Liver (tissue), 9 donors: Measurements from ENCODE around the gene STOX2. TPM values are rescaled to one million over a fixed set of nuclear protein-coding genes. Genes with fewer than 3 reads are reported as not detected.

Experiments used
- DNase-seq: peaks from one replicate; pipeline ENCODE4 v3.0.0-alpha.2; 2017; ENCODE audit warnings: low spot score
- H3K27ac ChIP-seq, 2 donors: one replicate each; pipeline ENCODE4 v1.7.0; 2013; ENCODE audit warnings: inconsistent platforms in 2 of 2, low read length in 2 of 2, control low read depth in 1 of 2, low read depth in 1 of 2, mild to moderate bottlenecking in 1 of 2
- H3K27me3 ChIP-seq, 4 donors: one replicate each; pipeline versions ENCODE4 v1.6.1 to v1.7.0; 2013; ENCODE audit warnings: low read length in 3 of 4, inconsistent platforms in 1 of 4, mild to moderate bottlenecking in 1 of 4, moderate library complexity in 1 of 4; ENCODE audit not compliant: control insufficient read depth in 4 of 4, insufficient read depth in 4 of 4
- H3K36me3 ChIP-seq, 4 donors: one replicate each; pipeline versions ENCODE4 v1.6.1 to v1.7.0; 2013; ENCODE audit warnings: low read length in 3 of 4, mild to moderate bottlenecking in 3 of 4, low read depth in 1 of 4, moderate library complexity in 1 of 4; ENCODE audit not compliant: control insufficient read depth in 4 of 4, insufficient read depth in 3 of 4
- H3K4me1 ChIP-seq, 4 donors: one replicate each; pipeline versions ENCODE4 v1.6.1 to v1.7.0; 2013; ENCODE audit warnings: low read length in 3 of 4, mild to moderate bottlenecking in 3 of 4, moderate library complexity in 1 of 4; ENCODE audit not compliant: control insufficient read depth in 4 of 4, insufficient read depth in 4 of 4
- H3K4me3 ChIP-seq, 3 donors: one replicate each; pipeline versions ENCODE4 v1.6.1 to v1.7.0; 2013; ENCODE audit warnings: low read length in 3 of 3, control low read depth in 1 of 3, low read depth in 1 of 3, mild to moderate bottlenecking in 1 of 3
- H3K9ac ChIP-seq, 2 donors: one replicate each; pipeline ENCODE4 v1.7.0; 2013; ENCODE audit warnings: low read length in 2 of 2, mild to moderate bottlenecking in 2 of 2, moderate library complexity in 2 of 2, control low read depth in 1 of 2, low read depth in 1 of 2
- H3K9me3 ChIP-seq, 4 donors: one replicate each; pipeline versions ENCODE4 v1.6.1 to v1.7.0; 2013; ENCODE audit warnings: low read length in 3 of 4; ENCODE audit not compliant: control insufficient read depth in 4 of 4
- EGR1 ChIP-seq, 2 donors: IDR thresholded peaks; 2 replicates each; pipeline ENCODE4 v1.6.1; 2016 to 2018; ENCODE audit warnings: antibody characterized with exemption in 2 of 2, low read depth in 2 of 2
- FOXA1 ChIP-seq: IDR thresholded peaks from 2 replicates; pipeline ENCODE4 v1.6.1; 2016; ENCODE audit warnings: antibody characterized with exemption
- FOXA2 ChIP-seq: IDR thresholded peaks from 2 replicates; pipeline ENCODE4 v1.6.1; 2016; ENCODE audit warnings: antibody characterized with exemption
- GABPA ChIP-seq, 2 donors: IDR thresholded peaks in 1 of 2; conservative IDR thresholded peaks in 1 of 2; 2 replicates each; pipeline ENCODE4 v1.6.1; 2016; ENCODE audit warnings: antibody characterized with exemption in 2 of 2, mild to moderate bottlenecking in 1 of 2, moderate library complexity in 1 of 2
- HNF4A ChIP-seq, 2 donors: conservative IDR thresholded peaks; 2 replicates each; pipeline ENCODE4 v1.6.1; 2016; ENCODE audit warnings: antibody characterized with exemption in 2 of 2, mild to moderate bottlenecking in 2 of 2
- HNF4G ChIP-seq: IDR thresholded peaks from 2 replicates; pipeline ENCODE4 v1.6.1; 2016; ENCODE audit warnings: antibody characterized with exemption
- JUND ChIP-seq, 2 donors: IDR thresholded peaks; 2 replicates each; pipeline ENCODE4 v1.6.1; 2016; ENCODE audit warnings: antibody characterized with exemption in 2 of 2
- NR2F2 ChIP-seq: IDR thresholded peaks from 2 replicates; pipeline ENCODE4 v1.6.1; 2016; ENCODE audit warnings: antibody characterized with exemption
- RXRA ChIP-seq, 2 donors: IDR thresholded peaks; 2 replicates each; pipeline ENCODE4 v1.6.1; 2017 to 2018; ENCODE audit warnings: antibody characterized with exemption in 2 of 2, mild to moderate bottlenecking in 1 of 2
- SP1 ChIP-seq: IDR thresholded peaks from 2 replicates; pipeline ENCODE4 v1.6.1; 2018; ENCODE audit warnings: antibody characterized with exemption, mild to moderate bottlenecking
- TAF1 ChIP-seq: conservative IDR thresholded peaks from 2 replicates; pipeline ENCODE4 v1.6.1; 2016; ENCODE audit warnings: antibody characterized with exemption, mild to moderate bottlenecking
- YY1 ChIP-seq: IDR thresholded peaks from 2 replicates; pipeline ENCODE4 v1.6.1; 2016; ENCODE audit warnings: antibody characterized with exemption, mild to moderate bottlenecking
- WGBS: extraction: QIAGEN DNeasy Blood & Tissue Kit; methylation state at CpG from one replicate; pipeline ENCODE4 v1.1.7; 2013; 5-methylcytosine and 5-hydroxymethylcytosine counted together
- polyA plus RNA-seq, 2 donors: library from polyadenylated mRNA; stranded (reverse) in 1 of 2; unstranded in 1 of 2; fragments of 200-250 nt in 1 of 2; fragments of >200 nt in 1 of 2; fragmentation: Nextera tagmentation in 1 of 2; extraction: Ambion mirVana in 1 of 2; gene quantifications; one replicate each; pipeline versions ENCODE4 v1.2.1 to v1.2.3, GENCODE V29; 2013 to 2015
- total RNA-seq, 2 donors: library from RNA; depleted of rRNA; stranded (reverse); fragments of >200 nt; gene quantifications; one replicate each; pipeline ENCODE4 v1.2.3, GENCODE V29; 2014
- TF ChIP-seq, protein P1 (sequence below): IDR thresholded peaks from 2 replicates; pipeline ENCODE4 v1.6.1; 2016; ENCODE audit warnings: antibody characterized with exemption
- TF ChIP-seq, protein P2 (sequence below): IDR thresholded peaks from 2 replicates; pipeline ENCODE4 v1.6.1; 2016; ENCODE audit warnings: antibody characterized with exemption, mild to moderate bottlenecking
- TF ChIP-seq, protein P3 (sequence below): IDR thresholded peaks from 2 replicates; pipeline ENCODE4 v1.6.1; 2016; ENCODE audit warnings: antibody characterized with exemption
- donor health status: healthy.
- donor health status: healthy.
- donor health status: healthy.
- donor health status: healthy.
- donor health status: healthy.

STOX2 gene
- total and polyA plus RNA-seq, 4 donors, result 1.4 to 12.6 (median 1.6) TPM

DNA sequence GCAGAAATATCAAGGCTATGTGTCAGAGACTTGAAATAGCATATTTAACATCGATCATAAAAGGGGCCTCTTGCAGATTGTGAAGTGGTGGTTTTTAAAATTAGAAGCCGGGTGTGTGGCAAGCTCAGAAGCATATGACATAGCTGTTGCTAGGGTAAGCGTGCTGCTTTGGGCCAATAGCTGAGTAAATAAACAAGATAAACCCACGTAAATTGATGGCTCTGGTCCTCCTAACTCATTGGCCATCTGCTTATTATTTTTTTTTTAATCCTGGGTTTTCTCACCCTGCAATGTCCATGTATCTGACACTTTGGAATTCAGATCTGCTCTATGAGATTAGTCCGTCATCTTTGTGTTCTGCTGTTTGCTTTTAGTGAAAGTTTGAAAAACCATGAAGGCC, 32.6 kb upstream of the STOX2 start:
- Histone ChIP-seq H3K36me3 (no peaks in the 10 kb centered on the region), H3K9ac (no peak overlapping the region), H3K9me3 (no peaks in the 10 kb centered on the region), H3K27me3 (no peaks in the 10 kb centered on the region), H3K4me3 (no peak overlapping the region), H3K27ac (no peak overlapping the region), H3K4me1 (no peaks in the 10 kb centered on the region)
- no peak for DNase-seq
- no peak for TF ChIP-seq HNF4G
- TF ChIP-seq, protein P1, sequence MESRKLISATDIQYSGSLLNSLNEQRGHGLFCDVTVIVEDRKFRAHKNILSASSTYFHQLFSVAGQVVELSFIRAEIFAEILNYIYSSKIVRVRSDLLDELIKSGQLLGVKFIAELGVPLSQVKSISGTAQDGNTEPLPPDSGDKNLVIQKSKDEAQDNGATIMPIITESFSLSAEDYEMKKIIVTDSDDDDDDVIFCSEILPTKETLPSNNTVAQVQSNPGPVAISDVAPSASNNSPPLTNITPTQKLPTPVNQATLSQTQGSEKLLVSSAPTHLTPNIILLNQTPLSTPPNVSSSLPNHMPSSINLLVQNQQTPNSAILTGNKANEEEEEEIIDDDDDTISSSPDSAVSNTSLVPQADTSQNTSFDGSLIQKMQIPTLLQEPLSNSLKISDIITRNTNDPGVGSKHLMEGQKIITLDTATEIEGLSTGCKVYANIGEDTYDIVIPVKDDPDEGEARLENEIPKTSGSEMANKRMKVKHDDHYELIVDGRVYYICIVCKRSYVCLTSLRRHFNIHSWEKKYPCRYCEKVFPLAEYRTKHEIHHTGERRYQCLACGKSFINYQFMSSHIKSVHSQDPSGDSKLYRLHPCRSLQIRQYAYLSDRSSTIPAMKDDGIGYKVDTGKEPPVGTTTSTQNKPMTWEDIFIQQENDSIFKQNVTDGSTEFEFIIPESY, result no peak
- TF ChIP-seq NR2F2, result no peak
- TF ChIP-seq TAF1, result no peak
- TF ChIP-seq HNF4A (conservative IDR thresholded peaks at IDR 0.05), result no peak
- no peak for TF ChIP-seq YY1
- TF ChIP-seq SP1, result no peak
- TF ChIP-seq EGR1 (IDR thresholded peaks at IDR 0.05; ENCODE audit: low read depth in 2 of 2), result no peak
- TF ChIP-seq, protein P2, sequence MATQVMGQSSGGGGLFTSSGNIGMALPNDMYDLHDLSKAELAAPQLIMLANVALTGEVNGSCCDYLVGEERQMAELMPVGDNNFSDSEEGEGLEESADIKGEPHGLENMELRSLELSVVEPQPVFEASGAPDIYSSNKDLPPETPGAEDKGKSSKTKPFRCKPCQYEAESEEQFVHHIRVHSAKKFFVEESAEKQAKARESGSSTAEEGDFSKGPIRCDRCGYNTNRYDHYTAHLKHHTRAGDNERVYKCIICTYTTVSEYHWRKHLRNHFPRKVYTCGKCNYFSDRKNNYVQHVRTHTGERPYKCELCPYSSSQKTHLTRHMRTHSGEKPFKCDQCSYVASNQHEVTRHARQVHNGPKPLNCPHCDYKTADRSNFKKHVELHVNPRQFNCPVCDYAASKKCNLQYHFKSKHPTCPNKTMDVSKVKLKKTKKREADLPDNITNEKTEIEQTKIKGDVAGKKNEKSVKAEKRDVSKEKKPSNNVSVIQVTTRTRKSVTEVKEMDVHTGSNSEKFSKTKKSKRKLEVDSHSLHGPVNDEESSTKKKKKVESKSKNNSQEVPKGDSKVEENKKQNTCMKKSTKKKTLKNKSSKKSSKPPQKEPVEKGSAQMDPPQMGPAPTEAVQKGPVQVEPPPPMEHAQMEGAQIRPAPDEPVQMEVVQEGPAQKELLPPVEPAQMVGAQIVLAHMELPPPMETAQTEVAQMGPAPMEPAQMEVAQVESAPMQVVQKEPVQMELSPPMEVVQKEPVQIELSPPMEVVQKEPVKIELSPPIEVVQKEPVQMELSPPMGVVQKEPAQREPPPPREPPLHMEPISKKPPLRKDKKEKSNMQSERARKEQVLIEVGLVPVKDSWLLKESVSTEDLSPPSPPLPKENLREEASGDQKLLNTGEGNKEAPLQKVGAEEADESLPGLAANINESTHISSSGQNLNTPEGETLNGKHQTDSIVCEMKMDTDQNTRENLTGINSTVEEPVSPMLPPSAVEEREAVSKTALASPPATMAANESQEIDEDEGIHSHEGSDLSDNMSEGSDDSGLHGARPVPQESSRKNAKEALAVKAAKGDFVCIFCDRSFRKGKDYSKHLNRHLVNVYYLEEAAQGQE, result no peak
- 77% methylated on average over 5 of the region's 5 CpGs for WGBS

DNA sequence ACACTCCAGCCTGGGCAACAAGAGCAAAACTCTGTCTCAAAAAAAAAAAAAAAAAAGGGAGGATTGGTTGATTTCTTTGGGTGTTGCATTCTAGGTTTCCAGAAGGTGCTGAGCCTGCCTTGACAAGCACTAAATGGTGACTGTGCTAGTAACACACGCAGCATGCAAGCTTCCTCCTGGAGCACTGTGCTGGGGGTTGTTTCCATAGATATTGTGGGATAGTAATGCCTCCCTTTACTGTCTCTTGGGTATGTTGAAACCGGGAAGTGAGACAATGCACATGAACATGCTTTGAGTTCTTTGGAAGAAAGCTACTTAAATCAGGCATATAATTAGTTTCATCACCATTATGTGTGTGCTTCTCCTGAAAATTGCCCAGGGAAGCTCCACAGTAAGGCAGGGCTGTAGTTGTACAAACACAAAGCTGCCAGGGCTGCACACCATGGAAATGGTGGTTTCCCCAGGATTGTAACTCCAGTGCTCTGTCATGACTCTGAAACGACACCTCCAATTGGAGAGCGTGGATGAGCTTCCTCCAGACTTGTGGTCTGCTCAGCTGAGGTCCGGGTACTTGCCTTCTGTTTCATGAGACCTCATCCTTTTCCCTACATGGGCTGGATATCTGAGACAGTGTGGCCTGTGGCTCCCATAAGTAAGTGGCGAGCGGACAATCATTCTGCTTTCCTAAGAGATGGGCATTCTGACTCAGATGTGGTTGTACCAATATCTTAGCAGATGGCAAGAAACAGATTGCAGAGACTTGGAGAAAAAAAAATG, 31.5 kb upstream of the STOX2 start:
- H3K27me3 ChIP-seq, result no peaks in the 10 kb centered on the region
- 93% methylated on average over 7 of the region's 7 CpGs for WGBS
- TF ChIP-seq NR2F2, result no peak
- no peak for TF ChIP-seq RXRA (IDR thresholded peaks at IDR 0.05)
- no peak for TF ChIP-seq GABPA (IDR thresholded peaks at IDR 0.05 in 1 of 2, conservative IDR thresholded peaks at IDR 0.05 in 1 of 2)
- no peak for TF ChIP-seq JUND (IDR thresholded peaks at IDR 0.05)
- TF ChIP-seq FOXA1, result no peak
- no peak for TF ChIP-seq FOXA2
- no peak for TF ChIP-seq EGR1 (IDR thresholded peaks at IDR 0.05; ENCODE audit: low read depth in 2 of 2)
- TF ChIP-seq, protein P3, sequence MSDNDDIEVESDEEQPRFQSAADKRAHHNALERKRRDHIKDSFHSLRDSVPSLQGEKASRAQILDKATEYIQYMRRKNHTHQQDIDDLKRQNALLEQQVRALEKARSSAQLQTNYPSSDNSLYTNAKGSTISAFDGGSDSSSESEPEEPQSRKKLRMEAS, result no peak
- TF ChIP-seq, protein P1, result no peak
- TF ChIP-seq HNF4A (conservative IDR thresholded peaks at IDR 0.05), result no peak
- no peak overlapping the region for H3K9ac ChIP-seq
- H3K4me1 ChIP-seq, result no peaks in the 10 kb centered on the region
- no peaks in the 10 kb centered on the region for H3K36me3 ChIP-seq
- no peaks in the 10 kb centered on the region for H3K9me3 ChIP-seq
- H3K4me3 ChIP-seq, result no peak overlapping the region
- no peak overlapping the region for H3K27ac ChIP-seq
- no peak for DNase-seq
